Body of pancreas (tissue), 4 donors: Measurements from ENCODE around the gene ULBP1. TPM values are rescaled to one million over a fixed set of nuclear protein-coding genes. Genes with fewer than 3 reads are reported as not detected.
"Not testable (repeated sequence)": the region's sequence is repeated elsewhere in the genome, so short reads cannot be mapped to it uniquely, and the experiment has no call there.

ENCODE experiments used
- ATAC-seq: fragments of 150-250 bp; one replicate; pipeline ENCODE4 v1.9.1; 2016
- DNase-seq, 4 donors: peaks; one replicate each; pipeline ENCODE4 v3.0.0-alpha.2; 2019
- H3K27ac ChIP-seq, 4 donors: fragments of 200-600 bp; sonication (generic); 1 replicate in 3 of 4; 2 replicates in 1 of 4; pipeline versions ENCODE4 v1.5.1 to v1.6.1; 2016 to 2019; ENCODE audit warnings: mild to moderate bottlenecking in 1 of 4, mixed read lengths in 1 of 4, moderate library complexity in 1 of 4
- H3K27me3 ChIP-seq, 2 donors: fragments of 200-600 bp; sonication (generic); one replicate each; pipeline ENCODE4 v1.6.0; 2016; ENCODE audit warnings: mild to moderate bottlenecking in 1 of 2
- H3K36me3 ChIP-seq, 2 donors: fragments of 200-600 bp; sonication (generic); replicated peaks in 1 of 2; 2 replicates each; pipeline ENCODE4 v1.5.1; 2016; ENCODE audit warnings: low read depth in 2 of 2; ENCODE audit not compliant: insufficient read depth in 1 of 2
- H3K4me1 ChIP-seq: fragments of 200-600 bp; sonication (generic); one replicate; pipeline ENCODE4 v1.6.0; 2016
- H3K4me3 ChIP-seq, 2 donors: fragments of 200-600 bp; sonication (generic); 1 replicate in 1 of 2; 2 replicates in 1 of 2; pipeline ENCODE4 v1.5.1; 2016 to 2019
- H3K9me3 ChIP-seq, 3 donors: fragments of 200-600 bp; sonication (generic); 1 replicate in 2 of 3; 2 replicates in 1 of 3; pipeline ENCODE4 v1.5.1; 2016
- CTCF ChIP-seq, 7 experiments: fragments of 450-650 bp in 4 of 7; fragments of 200-600 bp in 3 of 7; sonication (generic) in 3 of 7; IDR thresholded peaks; one replicate each; pipeline ENCODE4 v1.5.1; 2016 to 2019; ENCODE audit warnings: antibody characterized with exemption in 7 of 7
- POLR2A ChIP-seq, 3 donors: fragments of 450-650 bp; IDR thresholded peaks; one replicate each; pipeline ENCODE4 v1.6.1; 2016; ENCODE audit warnings: antibody characterized with exemption in 3 of 3, mild to moderate bottlenecking in 2 of 3
- WGBS, 2 donors: methylation state at CpG; one replicate each; pipeline ENCODE4 v1.1.5; 2017; 5-methylcytosine and 5-hydroxymethylcytosine counted together
- intact Hi-C: fragments of 100-400 bp; cut with DNase I; formaldehyde crosslinking; loops from one replicate; pipeline ENCODE4 v1.15.1; 2023
- total RNA-seq, 2 donors: library from RNA; depleted of rRNA; stranded (reverse); fragments of >200 nt; gene quantifications; one replicate each; pipeline ENCODE4 v1.1.0, GENCODE V29; 2016

The ULBP1 gene
- total RNA-seq, 2 donors from 2014 or later: not detected

GRCh38 chr6:150014623-150015280 is 51.0 kb downstream of the ULBP1 start:
- not testable (repeated sequence) for H3K9me3 ChIP-seq, H3K4me1 ChIP-seq, DNase-seq, H3K4me3 ChIP-seq, H3K36me3 ChIP-seq, ATAC-seq, H3K27ac ChIP-seq
- intact Hi-C loops: loop anchor here (5.0 kb wide), 1 partner anchor 82 kb away; no protein-coding TSS in a partner anchor
- no CpG with 5 or more reads among the region's 50 CpGs for WGBS, 2 donors
- peaks cover 0 to 19% of the 10 kb centered on the region in 2 donors for H3K27me3 ChIP-seq

GRCh38 chr6:150015281-150016001 is 51.7 kb downstream of the ULBP1 start:
- H3K27me3 ChIP-seq: peaks cover 0 to 19% of the 10 kb centered on the region in 2 donors
- ATAC-seq, DNase-seq, H3K27ac ChIP-seq, H3K36me3 ChIP-seq, H3K4me1 ChIP-seq, H3K4me3 ChIP-seq, H3K9me3 ChIP-seq: not testable (repeated sequence)
- intact Hi-C loops: loop anchor here (5.0 kb wide), 1 partner anchor 83 kb away; no protein-coding TSS in a partner anchor
- WGBS, 2 donors: 3 to 5% methylated on average over 11 to 12 of the region's 15 CpGs

- 11 to 19% methylated on average over 6 of the region's 6 CpGs for WGBS, 2 donors
- Histone ChIP-seq H3K4me1 (peaks cover 9% of the 10 kb centered on the region), H3K36me3 (no peaks in the 10 kb centered on the region), H3K4me3 (no peak overlapping the region), H3K27me3 (peaks cover 0 to 19% of the 10 kb centered on the region in 2 donors), H3K9me3 (no peaks in the 10 kb centered on the region), H3K27ac (no peak overlapping the region)
- ATAC-seq (peak; percentile 91), DNase-seq (peak; percentile 70 to 83 (median 80))
- intact Hi-C loops: loop anchor here (5.0 kb wide), 1 partner anchor 84 kb away; no protein-coding TSS in a partner anchor
- TF ChIP-seq POLR2A (IDR thresholded peaks at IDR 0.05): no peak
- peak; percentile 43 to 87 (median 78) for TF ChIP-seq CTCF (IDR thresholded peaks at IDR 0.05)
These were observed 52.8 kb downstream of the ULBP1 start for GRCh38 chr6:150016324-150017185.

GRCh38 chr6:150017186-150017521 is 53.4 kb downstream of the ULBP1 start:
- WGBS, 2 donors: 1 to 3% methylated on average over 5 of the region's 5 CpGs
- H3K27ac ChIP-seq, H3K9me3 ChIP-seq, ATAC-seq, DNase-seq, H3K4me1 ChIP-seq, H3K36me3 ChIP-seq, H3K4me3 ChIP-seq: not testable (repeated sequence)
- intact Hi-C loops: loop anchor here (5.0 kb wide), 1 partner anchor 85 kb away; no protein-coding TSS in a partner anchor
- H3K27me3 ChIP-seq: peaks cover 0 to 17% of the 10 kb centered on the region in 2 donors

- H3K4me3 ChIP-seq: no peak overlapping the region
- DNase-seq (no peak), ATAC-seq (no peak)
- TF ChIP-seq POLR2A (IDR thresholded peaks at IDR 0.05): no peak
- TF ChIP-seq CTCF (IDR thresholded peaks at IDR 0.05): no peak
- H3K9me3 ChIP-seq: no peaks in the 10 kb centered on the region
- intact Hi-C loops: loop anchor here (5.0 kb wide), 1 partner anchor 87 kb away; no protein-coding TSS in a partner anchor
- no peaks in the 10 kb centered on the region for H3K36me3 ChIP-seq
- peaks cover 0 to 16% of the 10 kb centered on the region in 2 donors for H3K27me3 ChIP-seq
- peaks cover 9% of the 10 kb centered on the region for H3K4me1 ChIP-seq
- no peak overlapping the region for H3K27ac ChIP-seq
- 43 to 54% methylated on average over 6 of the region's 6 CpGs for WGBS, 2 donors
These were observed 55.3 kb downstream of the ULBP1 start for GRCh38 chr6:150018846-150019580.

- H3K4me3 ChIP-seq, H3K27ac ChIP-seq, H3K9me3 ChIP-seq, DNase-seq, ATAC-seq, H3K36me3 ChIP-seq, intact Hi-C loops: not testable (repeated sequence)
- peaks cover 12% of the 10 kb centered on the region for H3K4me1 ChIP-seq
- WGBS, 2 donors: 80 to 86% methylated on average over 1 to 2 of the region's 6 CpGs
- H3K27me3 ChIP-seq: peaks cover 0 to 16% of the 10 kb centered on the region in 2 donors
These were observed 58.1 kb downstream of the ULBP1 start for GRCh38 chr6:150021870-150022269.
